Stomach (tissue), 9 donors: ENCODE results near the gene WWC2. TPM values are rescaled to one million over a fixed set of nuclear protein-coding genes. Genes with fewer than 3 reads are reported as not detected.

Experiments used
- DNase-seq, 2 donors: peaks; one replicate each; pipeline versions ENCODE4 v3.0.0 to v3.0.0-alpha.2; 2013 to 2019
- H3K27ac ChIP-seq, 5 donors: fragments of 200-600 bp in 4 of 5; sonication (generic) in 4 of 5; one replicate each; pipeline ENCODE4 v1.5.1; 2013 to 2019; ENCODE audit warnings: mild to moderate bottlenecking in 1 of 5, moderate library complexity in 1 of 5
- H3K27me3 ChIP-seq, 3 donors: fragments of 200-600 bp; sonication (generic); one replicate each; pipeline ENCODE4 v1.5.1; 2017 to 2019; ENCODE audit warnings: mixed run types in 1 of 3
- H3K36me3 ChIP-seq, 4 donors: fragments of 200-600 bp; sonication (generic); 1 replicate in 3 of 4; 2 replicates in 1 of 4; pipeline ENCODE4 v1.5.1; 2016 to 2019
- H3K4me1 ChIP-seq, 4 donors: fragments of 200-600 bp; sonication (generic); one replicate each; pipeline ENCODE4 v1.5.1; 2016 to 2019
- H3K4me3 ChIP-seq, 4 donors: fragments of 200-600 bp; sonication (generic) in 3 of 4; one replicate each; pipeline ENCODE4 v1.5.1; 2016 to 2019; ENCODE audit warnings: mild to moderate bottlenecking in 1 of 4
- H3K9me3 ChIP-seq, 4 donors: fragments of 200-600 bp; sonication (generic); one replicate each; pipeline ENCODE4 v1.5.1; 2016 to 2019
- EP300 ChIP-seq: sonication (generic); formaldehyde crosslinking; IDR thresholded peaks from one replicate; pipeline ENCODE4 v1.6.1; 2017; ENCODE audit warnings: antibody characterized with exemption
- POLR2A ChIP-seq, 4 donors: fragments of 450-650 bp; IDR thresholded peaks; one replicate each; pipeline ENCODE4 v1.6.1; 2016; ENCODE audit warnings: antibody characterized with exemption in 4 of 4, control low read depth in 2 of 4, mild to moderate bottlenecking in 1 of 4, moderate library complexity in 1 of 4
- POLR2AphosphoS5 ChIP-seq, 3 donors: sonication (generic); formaldehyde crosslinking; IDR thresholded peaks; one replicate each; pipeline ENCODE4 v1.6.1; 2016; ENCODE audit warnings: antibody characterized with exemption in 3 of 3
- WGBS, 5 donors: extraction: QIAGEN DNeasy Blood & Tissue Kit in 3 of 5; methylation state at CpG; one replicate each; pipeline versions ENCODE4 v1.1.5 to v1.1.7; 2013 to 2018; 5-methylcytosine and 5-hydroxymethylcytosine counted together
- intact Hi-C: fragments of 100-400 bp; cut with DNase I; formaldehyde crosslinking; loops from one replicate; pipeline ENCODE4 v1.15.1; 2023; ENCODE audit warnings: low total_unique reads
- polyA plus RNA-seq, 3 donors: library from polyadenylated mRNA; stranded (reverse); fragments of 200-250 nt; gene quantifications; one replicate each; pipeline ENCODE4 v1.2.3, GENCODE V29; 2013
- total RNA-seq, 5 donors: library from RNA; depleted of rRNA; stranded (reverse); fragments of >200 nt; gene quantifications; one replicate each; pipeline versions ENCODE4 v1.1.0 to v1.2.3, GENCODE V29; 2014 to 2016
- TF ChIP-seq, protein P1 (sequence below), 7 experiments: fragments of 450-650 bp in 4 of 7; fragments of 200-600 bp in 3 of 7; sonication (generic) in 3 of 7; IDR thresholded peaks; one replicate each; pipeline ENCODE4 v1.5.1; 2016 to 2019; ENCODE audit warnings: antibody characterized with exemption in 7 of 7, control low read depth in 2 of 7, mild to moderate bottlenecking in 1 of 7
- donor health status: healthy with polysubstance abuse.
- donor health status: Bipolar disorder and iron deficiency.
- donor health status: healthy.

WWC2 gene
- total and polyA plus RNA-seq, 8 donors = 2.6 to 59.1 (median 31.1) TPM

DNA sequence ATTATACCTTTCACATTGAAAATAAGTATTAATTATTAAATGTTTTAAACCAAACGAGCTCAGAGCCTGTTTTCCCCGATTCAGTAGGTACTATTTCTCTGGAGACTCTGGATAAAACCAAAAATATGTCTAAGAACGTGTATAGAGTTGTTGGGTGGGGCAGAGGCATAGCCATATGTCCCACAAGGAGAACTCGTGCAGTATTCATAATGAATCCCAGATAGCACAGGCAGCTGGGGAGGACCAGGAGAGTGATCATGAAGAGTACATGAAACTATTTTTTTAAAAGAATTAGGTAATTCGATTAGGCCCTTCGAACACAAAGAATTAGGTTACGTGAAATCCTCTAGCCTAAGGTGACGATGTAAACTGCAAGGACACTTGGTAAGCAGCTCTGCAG is 145.0 kb downstream of the WWC2 start:
- H3K4me3 ChIP-seq = no peak overlapping the region
- intact Hi-C loops = no loop called here
- 80 to 85% (median 81%) methylated on average over 8 of the region's 8 CpGs for WGBS, 5 donors
- peaks cover 0 to 23% (median 10%) of the 10 kb centered on the region in 4 donors for H3K36me3 ChIP-seq
- H3K9me3 ChIP-seq = no peaks in the 10 kb centered on the region
- DNase-seq = no peak
- TF ChIP-seq, protein P1, sequence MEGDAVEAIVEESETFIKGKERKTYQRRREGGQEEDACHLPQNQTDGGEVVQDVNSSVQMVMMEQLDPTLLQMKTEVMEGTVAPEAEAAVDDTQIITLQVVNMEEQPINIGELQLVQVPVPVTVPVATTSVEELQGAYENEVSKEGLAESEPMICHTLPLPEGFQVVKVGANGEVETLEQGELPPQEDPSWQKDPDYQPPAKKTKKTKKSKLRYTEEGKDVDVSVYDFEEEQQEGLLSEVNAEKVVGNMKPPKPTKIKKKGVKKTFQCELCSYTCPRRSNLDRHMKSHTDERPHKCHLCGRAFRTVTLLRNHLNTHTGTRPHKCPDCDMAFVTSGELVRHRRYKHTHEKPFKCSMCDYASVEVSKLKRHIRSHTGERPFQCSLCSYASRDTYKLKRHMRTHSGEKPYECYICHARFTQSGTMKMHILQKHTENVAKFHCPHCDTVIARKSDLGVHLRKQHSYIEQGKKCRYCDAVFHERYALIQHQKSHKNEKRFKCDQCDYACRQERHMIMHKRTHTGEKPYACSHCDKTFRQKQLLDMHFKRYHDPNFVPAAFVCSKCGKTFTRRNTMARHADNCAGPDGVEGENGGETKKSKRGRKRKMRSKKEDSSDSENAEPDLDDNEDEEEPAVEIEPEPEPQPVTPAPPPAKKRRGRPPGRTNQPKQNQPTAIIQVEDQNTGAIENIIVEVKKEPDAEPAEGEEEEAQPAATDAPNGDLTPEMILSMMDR (IDR thresholded peaks at IDR 0.05) = no peak
- no peak for TF ChIP-seq EP300
- no peak for TF ChIP-seq POLR2A (IDR thresholded peaks at IDR 0.05)
- H3K4me1 ChIP-seq = peaks cover 8 to 37% (median 14%) of the 10 kb centered on the region in 4 donors
- H3K27ac ChIP-seq = no peak overlapping the region
- H3K27me3 ChIP-seq = no peaks in the 10 kb centered on the region

DNA sequence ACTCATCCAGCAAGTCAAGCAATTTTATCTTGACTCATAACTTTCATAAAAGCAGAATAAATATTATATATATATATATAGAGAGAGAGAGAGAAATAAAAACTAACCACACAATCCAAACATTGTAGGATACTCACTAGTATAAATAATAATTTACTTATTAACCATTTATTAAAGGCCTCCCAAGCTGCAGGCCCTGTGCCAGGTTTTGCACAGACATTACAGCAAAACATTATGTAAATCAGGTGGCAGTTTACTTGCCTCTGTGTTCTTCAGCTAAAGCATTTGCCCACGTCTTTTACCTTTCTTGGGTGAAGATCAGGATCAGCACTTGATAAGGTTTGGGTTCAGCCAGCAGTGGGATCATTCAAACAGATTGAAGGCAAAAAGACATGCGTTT is 145.4 kb downstream of the WWC2 start:
- TF ChIP-seq, protein P1 (IDR thresholded peaks at IDR 0.05) = no peak
- TF ChIP-seq POLR2AphosphoS5 (IDR thresholded peaks at IDR 0.05) = no peak
- no peak for TF ChIP-seq EP300
- TF ChIP-seq POLR2A (IDR thresholded peaks at IDR 0.05) = no peak
- H3K4me3 ChIP-seq = no peak overlapping the region
- peaks cover 0 to 23% (median 10%) of the 10 kb centered on the region in 4 donors for H3K36me3 ChIP-seq
- intact Hi-C loops = no loop called here
- H3K4me1 ChIP-seq = peaks cover 8 to 37% (median 17%) of the 10 kb centered on the region in 4 donors
- 44 to 76% (median 58%) methylated on average over 2 of the region's 2 CpGs for WGBS, 5 donors
- H3K27ac ChIP-seq = no peak overlapping the region
- no peak for DNase-seq
- H3K9me3 ChIP-seq = no peaks in the 10 kb centered on the region
- no peaks in the 10 kb centered on the region for H3K27me3 ChIP-seq

DNA sequence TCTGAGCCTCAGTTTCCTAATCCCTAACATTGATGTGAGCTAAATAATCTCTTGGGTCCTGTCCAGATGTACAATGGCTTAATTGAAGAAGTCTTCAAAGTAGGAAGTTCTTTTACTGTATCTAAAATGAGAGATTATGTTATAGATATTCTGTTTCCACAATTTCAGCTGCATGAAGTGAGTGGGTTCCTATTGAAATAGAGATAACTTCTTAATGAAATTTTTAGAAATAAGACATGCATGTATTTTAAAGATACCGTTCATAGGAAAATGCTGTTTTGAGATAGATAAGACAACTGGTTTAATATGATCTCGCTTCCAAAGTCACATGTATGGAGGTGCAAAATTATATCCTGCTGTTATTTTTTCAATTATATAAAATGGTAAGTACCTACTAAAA is 149.1 kb downstream of the WWC2 start:
- no peaks in the 10 kb centered on the region for H3K9me3 ChIP-seq
- WGBS, 5 donors = 83 to 93% (median 87%) methylated on average over 2 of the region's 2 CpGs
- no peak overlapping the region for H3K4me3 ChIP-seq
- intact Hi-C loops = no loop called here
- peaks cover 0 to 21% (median 19%) of the 10 kb centered on the region in 4 donors for H3K36me3 ChIP-seq
- no peak overlapping the region for H3K27ac ChIP-seq
- H3K27me3 ChIP-seq = no peaks in the 10 kb centered on the region
- peaks cover 0 to 37% (median 18%) of the 10 kb centered on the region in 4 donors for H3K4me1 ChIP-seq
- no peak for TF ChIP-seq POLR2A (IDR thresholded peaks at IDR 0.05)
- TF ChIP-seq EP300 = no peak
- no peak for TF ChIP-seq POLR2AphosphoS5 (IDR thresholded peaks at IDR 0.05)
- TF ChIP-seq, protein P1 (IDR thresholded peaks at IDR 0.05) = no peak
- no peak for DNase-seq

DNA sequence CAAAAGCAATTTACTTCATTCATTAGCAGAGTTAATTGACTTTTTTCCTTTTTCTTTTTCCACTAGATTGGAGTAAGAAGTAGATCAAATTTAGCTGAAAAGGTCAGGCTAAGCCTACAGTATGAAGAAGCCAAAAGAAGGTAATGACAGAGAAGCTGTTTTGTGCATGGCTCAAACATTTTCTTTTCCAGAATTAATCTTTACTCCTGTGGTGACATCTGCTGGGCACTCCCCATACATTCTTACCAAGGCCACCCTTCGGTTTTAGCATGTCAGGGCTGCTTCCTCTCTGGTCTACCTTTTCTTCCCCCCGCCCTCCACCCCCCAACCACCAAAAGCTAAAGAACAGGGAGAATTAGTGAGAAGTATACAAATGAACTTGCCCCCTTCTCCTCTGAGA is 150.8 kb downstream of the WWC2 start:
- peak in 1 of 2 donors; percentile 74 for DNase-seq
- H3K27me3 ChIP-seq = no peaks in the 10 kb centered on the region
- H3K4me1 ChIP-seq = peaks cover 0 to 43% (median 23%) of the 10 kb centered on the region in 4 donors
- peak overlapping the region in 3 of 5 donors; percentile 10 to 69 (median 23) for H3K27ac ChIP-seq
- H3K9me3 ChIP-seq = no peaks in the 10 kb centered on the region
- TF ChIP-seq, protein P1 (IDR thresholded peaks at IDR 0.05) = peak in 2 of 7 experiments; percentile 39 to 58
- TF ChIP-seq POLR2A (IDR thresholded peaks at IDR 0.05) (no peak), POLR2AphosphoS5 (IDR thresholded peaks at IDR 0.05) (peak in 1 of 3 donors; percentile 26)
- H3K36me3 ChIP-seq = peaks cover 0 to 37% (median 25%) of the 10 kb centered on the region in 4 donors
- intact Hi-C loops = loop anchor here (5.0 kb wide), 1 partner anchor 158 kb away; no protein-coding TSS in a partner anchor
- 15 to 50% (median 24%) methylated on average over 2 of the region's 2 CpGs for WGBS, 5 donors
- no peak overlapping the region for H3K4me3 ChIP-seq
